ENCODE measurements around the gene COL23A1.
A peak's percentile ranks its signal among the peaks of the same experiment; 100 is the strongest.

COL23A1 gene

DNA sequence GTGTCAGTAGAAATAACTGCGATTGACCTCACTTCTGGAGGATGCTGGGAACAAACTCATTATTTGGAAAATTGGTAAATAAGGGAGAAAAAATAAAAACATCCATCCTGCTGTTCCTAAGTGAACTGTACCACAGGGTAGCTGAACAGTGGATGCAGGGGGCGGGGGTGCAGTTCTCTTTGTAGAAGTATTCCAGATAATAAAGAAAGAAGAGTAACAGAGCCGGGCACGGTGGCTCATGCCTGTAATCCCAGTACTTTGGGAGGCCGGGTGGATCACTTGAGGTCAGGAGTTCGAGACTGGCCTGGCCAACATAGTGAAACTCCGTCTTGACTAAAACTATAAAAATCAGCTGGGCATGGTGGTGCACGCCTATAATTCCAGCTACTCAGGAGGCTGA is 132.1 kb downstream of the COL23A1 start:
- TF ChIP-seq, protein P1, sequence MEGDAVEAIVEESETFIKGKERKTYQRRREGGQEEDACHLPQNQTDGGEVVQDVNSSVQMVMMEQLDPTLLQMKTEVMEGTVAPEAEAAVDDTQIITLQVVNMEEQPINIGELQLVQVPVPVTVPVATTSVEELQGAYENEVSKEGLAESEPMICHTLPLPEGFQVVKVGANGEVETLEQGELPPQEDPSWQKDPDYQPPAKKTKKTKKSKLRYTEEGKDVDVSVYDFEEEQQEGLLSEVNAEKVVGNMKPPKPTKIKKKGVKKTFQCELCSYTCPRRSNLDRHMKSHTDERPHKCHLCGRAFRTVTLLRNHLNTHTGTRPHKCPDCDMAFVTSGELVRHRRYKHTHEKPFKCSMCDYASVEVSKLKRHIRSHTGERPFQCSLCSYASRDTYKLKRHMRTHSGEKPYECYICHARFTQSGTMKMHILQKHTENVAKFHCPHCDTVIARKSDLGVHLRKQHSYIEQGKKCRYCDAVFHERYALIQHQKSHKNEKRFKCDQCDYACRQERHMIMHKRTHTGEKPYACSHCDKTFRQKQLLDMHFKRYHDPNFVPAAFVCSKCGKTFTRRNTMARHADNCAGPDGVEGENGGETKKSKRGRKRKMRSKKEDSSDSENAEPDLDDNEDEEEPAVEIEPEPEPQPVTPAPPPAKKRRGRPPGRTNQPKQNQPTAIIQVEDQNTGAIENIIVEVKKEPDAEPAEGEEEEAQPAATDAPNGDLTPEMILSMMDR (IDR thresholded peaks at IDR 0.05; ENCODE audit: insufficient read depth, low read depth, low read length, missing control alignments) = no peak
- H3K4me3 ChIP-seq (ENCODE audit: low read length) = no peak overlapping the region
- DNase-seq (ENCODE audit: low read depth) = no peak

DNA sequence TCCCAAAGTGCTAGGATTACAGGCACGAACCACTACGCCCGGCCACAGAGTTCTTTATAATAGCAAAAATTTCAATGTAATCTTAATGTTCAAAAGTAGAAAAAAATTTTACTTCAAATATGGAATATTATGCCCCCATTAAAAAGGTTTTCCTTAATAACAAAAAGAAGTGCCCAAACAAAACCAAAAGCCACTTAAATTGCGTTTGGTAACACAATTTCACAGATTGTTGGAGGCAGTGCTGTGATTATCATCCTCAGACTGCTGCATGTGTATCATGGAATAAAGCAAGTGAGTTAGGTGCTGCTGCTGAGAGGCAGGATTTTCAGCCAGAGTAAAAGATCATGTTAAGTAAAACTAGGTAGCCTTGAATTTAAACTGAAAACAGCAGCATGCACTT is 132.7 kb downstream of the COL23A1 start:
- no peak overlapping the region for H3K4me3 ChIP-seq (ENCODE audit: low read length)
- TF ChIP-seq, protein P1 (IDR thresholded peaks at IDR 0.05; ENCODE audit: insufficient read depth, low read depth, low read length, missing control alignments) = no peak
- no peak for DNase-seq (ENCODE audit: low read depth)

DNA sequence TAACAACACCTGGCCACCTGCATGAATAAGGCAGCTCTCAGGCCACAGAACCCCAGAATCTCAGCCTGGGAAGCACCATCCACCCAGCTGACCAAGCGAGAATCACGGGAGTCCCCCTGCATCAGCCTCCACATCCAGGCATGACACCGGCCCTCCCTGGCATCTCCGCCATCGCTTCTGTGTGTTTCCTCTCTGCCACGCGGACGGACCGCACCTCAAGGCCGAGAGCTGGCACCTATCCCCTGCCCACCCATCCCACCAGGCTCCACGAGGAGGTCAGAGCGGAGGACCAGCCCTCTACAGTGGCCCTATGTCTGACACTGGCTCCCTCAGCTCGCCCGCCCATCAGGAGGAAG is 134.7 kb downstream of the COL23A1 start:
- H3K4me3 ChIP-seq (ENCODE audit: low read length) = no peak overlapping the region
- DNase-seq (ENCODE audit: low read depth) = no peak
- TF ChIP-seq, protein P1 (IDR thresholded peaks at IDR 0.05; ENCODE audit: insufficient read depth, low read depth, low read length, missing control alignments) = no peak

DNA sequence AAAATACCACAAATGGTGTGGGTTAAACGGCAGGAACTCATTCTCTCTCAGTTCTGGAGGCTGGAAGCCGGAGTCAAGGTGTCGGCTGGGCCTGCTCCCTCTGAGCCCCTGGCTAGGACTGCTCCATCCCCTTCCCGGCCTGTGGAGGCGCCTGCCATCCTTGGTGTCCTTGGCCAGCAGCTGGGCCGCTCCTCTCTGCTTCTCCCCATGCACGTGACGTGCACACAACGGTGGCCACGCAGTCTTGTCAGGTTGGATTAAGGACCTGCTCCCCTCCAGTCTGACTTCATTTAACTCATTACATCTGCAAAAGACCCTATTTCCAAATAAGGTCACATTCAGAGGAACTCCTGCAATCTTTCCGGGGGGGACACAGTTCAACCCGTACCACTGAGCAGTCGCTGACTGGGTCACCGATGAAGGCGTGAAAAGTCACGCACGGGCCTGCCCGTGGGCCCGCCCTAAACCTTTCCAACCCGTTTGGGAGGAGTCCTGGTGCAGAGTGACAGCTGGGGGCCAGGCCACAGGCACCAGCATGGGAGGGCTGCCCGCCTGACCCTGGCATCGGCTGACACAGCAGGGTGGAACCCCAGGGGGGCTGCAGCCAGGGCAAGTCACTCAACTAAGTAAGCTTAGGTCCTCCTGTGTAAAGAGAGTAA is 135.2 kb downstream of the COL23A1 start:
- no peak for DNase-seq (ENCODE audit: low read depth)
- no peak overlapping the region for H3K4me3 ChIP-seq (ENCODE audit: low read length)
- TF ChIP-seq, protein P1 (IDR thresholded peaks at IDR 0.05; ENCODE audit: insufficient read depth, low read depth, low read length, missing control alignments) = no peak

DNA sequence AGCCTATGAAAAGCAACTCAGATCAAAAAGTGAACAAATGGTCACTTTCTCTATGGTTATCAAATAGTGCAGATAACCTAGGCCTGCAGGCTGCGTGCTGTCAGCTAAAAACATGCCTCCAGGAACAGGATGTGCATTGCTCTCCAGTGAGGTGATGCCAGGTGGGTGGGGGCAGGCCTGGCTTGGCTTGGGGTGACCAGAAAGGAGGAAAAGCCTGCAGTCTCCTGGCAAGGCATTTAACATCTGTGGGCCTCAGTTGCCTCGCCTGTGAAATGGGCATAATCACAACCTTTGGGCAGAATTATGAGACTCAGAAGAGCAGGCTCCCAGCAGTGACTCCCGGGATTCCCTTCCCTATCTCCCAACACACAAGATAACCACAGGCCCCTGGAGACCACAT is 135.9 kb downstream of the COL23A1 start:
- TF ChIP-seq, protein P1 (IDR thresholded peaks at IDR 0.05; ENCODE audit: insufficient read depth, low read depth, low read length, missing control alignments) = no peak
- DNase-seq (ENCODE audit: low read depth) = no peak
- H3K4me3 ChIP-seq (ENCODE audit: low read length) = no peak overlapping the region

DNA sequence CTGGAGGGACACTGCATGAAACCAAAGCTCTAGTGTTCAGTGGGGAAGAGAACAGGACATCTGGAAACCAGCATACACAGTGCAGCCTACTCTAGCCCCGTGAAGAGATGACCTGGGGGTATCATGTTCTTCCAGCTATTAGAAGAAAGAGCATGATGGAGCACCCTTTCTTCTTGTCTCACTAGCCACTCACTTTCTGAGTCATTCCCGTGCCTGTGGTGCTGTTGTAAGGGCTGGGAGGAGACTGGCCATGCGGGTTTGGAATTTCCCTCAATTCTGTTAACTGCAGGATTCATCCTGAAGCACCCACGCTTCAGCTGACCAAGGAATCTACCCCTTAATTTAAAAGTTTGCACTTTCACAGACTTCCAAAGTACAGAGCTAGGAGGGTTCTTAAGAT is 137.0 kb downstream of the COL23A1 start:
- TF ChIP-seq, protein P1 (IDR thresholded peaks at IDR 0.05; ENCODE audit: insufficient read depth, low read depth, low read length, missing control alignments) = no peak
- H3K4me3 ChIP-seq (ENCODE audit: low read length) = no peak overlapping the region
- peak; percentile 42 for DNase-seq (ENCODE audit: low read depth)

Data from epithelial cell of esophagus (primary cell).